ENCODE data around the gene GFOD2. TPM values are rescaled to one million over a fixed set of nuclear protein-coding genes. Genes with fewer than 3 reads are reported as not detected.

Gene GFOD2
- total and polyA plus RNA-seq, 7 donors, result 8.0 to 17.3 (median 11.3) TPM

GRCh38 chr16:67669499-67670101, 49.5 kb downstream of the GFOD2 start:
- Histone ChIP-seq H3K4me3 (no peak overlapping the region), H3K4me1 (peaks cover 29% of the 10 kb centered on the region), H3K9me3 (no peaks in the 10 kb centered on the region), H3K27ac (no peak overlapping the region), H3K27me3 (ENCODE audit: insufficient read depth in 3 of 3, low read length in 2 of 3) (no peaks in the 10 kb centered on the region), H3K36me3 (ENCODE audit: insufficient read depth in 1 of 2, low read depth in 1 of 2) (peaks cover 0 to 9% of the 10 kb centered on the region in 2 donors)
- TF ChIP-seq CTCF (IDR thresholded peaks at IDR 0.05), result no peak
- intact Hi-C loops (cut with DNase I), result loop anchor here (2.0 to 10.0 kb wide), 7 partner anchors 48 to 375 kb away; partner anchors contain the start of genes GFOD2 (in 2 of the 2), RANBP10 (in 2 of the 2), TSNAXIP1 (in 2 of the 2) and DDX28 (in 1 of the 2)
- DNase-seq (no peak), ATAC-seq (no peak)
- 82 to 88% (median 88%) methylated on average over 10 of the region's 10 CpGs for WGBS, 3 donors

GRCh38 chr16:67668495-67669157, 50.5 kb downstream of the GFOD2 start:
- Histone ChIP-seq H3K27ac (peak overlapping the region; percentile 31), H3K27me3 (ENCODE audit: insufficient read depth in 3 of 3, low read length in 2 of 3) (no peaks in the 10 kb centered on the region), H3K4me1 (peaks cover 23% of the 10 kb centered on the region), H3K9me3 (no peaks in the 10 kb centered on the region), H3K4me3 (no peak overlapping the region), H3K36me3 (ENCODE audit: insufficient read depth in 1 of 2, low read depth in 1 of 2) (peaks cover 0 to 14% of the 10 kb centered on the region in 2 donors)
- WGBS, 3 donors, result 76 to 88% (median 84%) methylated on average over 6 of the region's 6 CpGs
- TF ChIP-seq CTCF (IDR thresholded peaks at IDR 0.05), result peak; percentile 33
- ATAC-seq, result peak in 2 of 4 donors; percentile 8 to 18
- intact Hi-C loops (cut with DNase I), result loop anchor here (2.0 to 5.0 kb wide), 3 partner anchors 49 to 148 kb away; partner anchors contain the start of gene GFOD2 (in 1 of the 2)
- no peak for DNase-seq

- 18 to 26% (median 18%) methylated on average over 17 to 18 of the region's 18 CpGs for whole genome bisulfite sequencing, 3 donors
- peak; percentile 81 for TF ChIP-seq CTCF (IDR thresholded peaks at IDR 0.05)
- Histone ChIP-seq H3K4me1 (peaks cover 17% of the 10 kb centered on the region), H3K27ac (peak overlapping the region; percentile 90), H3K36me3 (ENCODE audit: insufficient read depth in 1 of 2, low read depth in 1 of 2) (peaks cover 0 to 21% of the 10 kb centered on the region in 2 donors), H3K9me3 (no peaks in the 10 kb centered on the region), H3K4me3 (peak overlapping the region; percentile 88), H3K27me3 (ENCODE audit: insufficient read depth in 3 of 3, low read length in 2 of 3) (no peaks in the 10 kb centered on the region)
- peak; percentile 87 to 93 for DNase-seq
- peak; percentile 88 to 90 (median 90) for ATAC-seq
- intact Hi-C loops (cut with DNase I), result loop anchor here (2.0 to 5.0 kb wide), 3 partner anchors 49 to 147 kb away; partner anchors contain the start of gene GFOD2 (in 1 of the 2)
Measured at GRCh38 chr16:67667817-67668494, 51.2 kb downstream of the GFOD2 start.

- intact Hi-C loops (cut with DNase I), result loop anchor here (2.0 to 5.0 kb wide), 3 partner anchors 50 to 147 kb away; partner anchors contain the start of gene GFOD2 (in 1 of the 2)
- WGBS, 3 donors, result 13 to 37% (median 21%) methylated on average over 8 to 10 of the region's 10 CpGs
- ATAC-seq (no peak), DNase-seq (no peak)
- TF ChIP-seq CTCF (IDR thresholded peaks at IDR 0.05), result no peak
- no peaks in the 10 kb centered on the region for H3K9me3 ChIP-seq
- H3K27ac ChIP-seq, result peak overlapping the region; percentile 90
- no peaks in the 10 kb centered on the region for H3K27me3 ChIP-seq (ENCODE audit: insufficient read depth in 3 of 3, low read length in 2 of 3)
- peak overlapping the region; percentile 88 for H3K4me3 ChIP-seq
- peaks cover 14% of the 10 kb centered on the region for H3K4me1 ChIP-seq
- peaks cover 0 to 26% of the 10 kb centered on the region in 2 donors for H3K36me3 ChIP-seq (ENCODE audit: insufficient read depth in 1 of 2, low read depth in 1 of 2)
Measured at GRCh38 chr16:67667453-67667816, 51.7 kb downstream of the GFOD2 start.

Measured in psoas muscle (tissue), 8 donors.